DND-41 (cell line): ENCODE data around the gene ACTR6.

Experiments
- ATAC-seq: fragments of 200-7000 bp; cut with Tn5 transposase; 3 replicates; pipeline ENCODE4 v1.9.1; 2021; ENCODE audit warnings: low read depth; ENCODE audit not compliant: insufficient read depth
- DNase-seq: peaks from one replicate; pipeline ENCODE4 v3.0.0-alpha.2; 2020
- H2AFZ ChIP-seq: 2 replicates; pipeline ENCODE4 v1.6.0; 2012; ENCODE audit warnings: low read depth, low read length
- H3K27ac ChIP-seq: 2 replicates; pipeline ENCODE4 v1.5.1; 2012; ENCODE audit warnings: low read length, inconsistent platforms
- H3K27me3 ChIP-seq: fragments of 200-600 bp; sonication (generic); 2 replicates; pipeline ENCODE4 v1.6.0; 2012; ENCODE audit warnings: low read length, mild to moderate bottlenecking, inconsistent platforms; ENCODE audit not compliant: insufficient read depth, poor library complexity
- H3K36me3 ChIP-seq: 2 replicates; pipeline ENCODE4 v1.5.1; 2012; ENCODE audit warnings: low read length, inconsistent platforms; ENCODE audit not compliant: insufficient read depth
- H3K4me1 ChIP-seq: 2 replicates; pipeline ENCODE4 v1.5.1; 2012; ENCODE audit warnings: mild to moderate bottlenecking, low read length; ENCODE audit not compliant: insufficient read depth
- H3K4me2 ChIP-seq: 2 replicates; pipeline ENCODE4 v1.6.0; 2012; ENCODE audit warnings: mild to moderate bottlenecking, moderate library complexity, low read length, inconsistent platforms; ENCODE audit not compliant: insufficient read depth
- H3K4me3 ChIP-seq, 2 experiments: fragments of 200-600 bp in 1 of 2; shearing (Covaris generic) in 1 of 2; 2 replicates each; pipeline ENCODE4 v1.5.1; 2012 to 2016; ENCODE audit warnings: inconsistent platforms in 2 of 2, low read length in 2 of 2, mild to moderate bottlenecking in 2 of 2, low read depth in 1 of 2, moderate library complexity in 1 of 2
- H3K79me2 ChIP-seq: 2 replicates; pipeline ENCODE4 v1.6.0; 2012; ENCODE audit warnings: low read length, inconsistent platforms; ENCODE audit not compliant: insufficient read depth
- H3K9ac ChIP-seq: 2 replicates; pipeline ENCODE4 v1.6.0; 2012; ENCODE audit warnings: low read depth, mild to moderate bottlenecking, inconsistent platforms, low read length, moderate library complexity
- H3K9me3 ChIP-seq: 2 replicates; pipeline ENCODE4 v1.5.1; 2012; ENCODE audit warnings: low read length, moderate library complexity, mild to moderate bottlenecking, inconsistent platforms; ENCODE audit not compliant: insufficient read depth, severe bottlenecking
- H4K20me1 ChIP-seq: 2 replicates; pipeline ENCODE4 v1.6.0; 2012; ENCODE audit warnings: low read length; ENCODE audit not compliant: insufficient read depth
- EZH2 ChIP-seq: IDR thresholded peaks from 3 replicates; pipeline ENCODE4 v1.6.1; 2012; ENCODE audit warnings: borderline replicate concordance, low read depth, mild to moderate bottlenecking, moderate library complexity, low read length, inconsistent platforms; ENCODE audit not compliant: severe bottlenecking
- TF ChIP-seq, protein P1 (sequence below): IDR thresholded peaks from 2 replicates; pipeline ENCODE4 v1.5.1; 2012; ENCODE audit warnings: borderline replicate concordance, low read length, moderate library complexity, mild to moderate bottlenecking; ENCODE audit not compliant: poor library complexity, severe bottlenecking; ENCODE audit errors: extremely low read depth

Gene ACTR6

DNA sequence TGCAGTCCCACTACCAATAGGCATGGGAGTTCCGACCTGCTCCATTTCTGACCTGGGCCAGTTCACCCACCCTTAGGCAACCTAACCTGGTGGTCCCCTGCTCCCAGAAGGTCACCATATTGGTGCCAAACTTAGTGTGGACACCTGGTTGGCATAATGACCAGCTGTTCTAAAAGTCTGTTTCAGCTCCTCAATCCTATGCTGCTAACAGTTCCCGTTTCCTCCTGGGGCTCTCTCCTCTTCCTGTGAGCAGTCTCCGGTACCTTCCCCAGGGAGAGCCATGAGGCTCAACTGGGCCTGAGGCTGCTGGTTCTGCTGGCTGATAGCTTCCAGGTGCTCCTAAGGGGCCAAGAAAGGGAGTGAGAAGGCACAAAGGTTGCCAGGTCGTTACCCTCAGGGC lies 42.1 kb upstream of the ACTR6 start:
- TF ChIP-seq, protein P1, sequence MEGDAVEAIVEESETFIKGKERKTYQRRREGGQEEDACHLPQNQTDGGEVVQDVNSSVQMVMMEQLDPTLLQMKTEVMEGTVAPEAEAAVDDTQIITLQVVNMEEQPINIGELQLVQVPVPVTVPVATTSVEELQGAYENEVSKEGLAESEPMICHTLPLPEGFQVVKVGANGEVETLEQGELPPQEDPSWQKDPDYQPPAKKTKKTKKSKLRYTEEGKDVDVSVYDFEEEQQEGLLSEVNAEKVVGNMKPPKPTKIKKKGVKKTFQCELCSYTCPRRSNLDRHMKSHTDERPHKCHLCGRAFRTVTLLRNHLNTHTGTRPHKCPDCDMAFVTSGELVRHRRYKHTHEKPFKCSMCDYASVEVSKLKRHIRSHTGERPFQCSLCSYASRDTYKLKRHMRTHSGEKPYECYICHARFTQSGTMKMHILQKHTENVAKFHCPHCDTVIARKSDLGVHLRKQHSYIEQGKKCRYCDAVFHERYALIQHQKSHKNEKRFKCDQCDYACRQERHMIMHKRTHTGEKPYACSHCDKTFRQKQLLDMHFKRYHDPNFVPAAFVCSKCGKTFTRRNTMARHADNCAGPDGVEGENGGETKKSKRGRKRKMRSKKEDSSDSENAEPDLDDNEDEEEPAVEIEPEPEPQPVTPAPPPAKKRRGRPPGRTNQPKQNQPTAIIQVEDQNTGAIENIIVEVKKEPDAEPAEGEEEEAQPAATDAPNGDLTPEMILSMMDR, result no peak
- TF ChIP-seq EZH2, result no peak
- H3K27ac ChIP-seq, result no peak overlapping the region
- H3K9me3 ChIP-seq, result no peaks in the 10 kb centered on the region
- H2AFZ ChIP-seq, result no peak overlapping the region
- H3K4me2 ChIP-seq, result no peak overlapping the region
- no peak overlapping the region for H3K4me3 ChIP-seq
- no peaks in the 10 kb centered on the region for H3K79me2 ChIP-seq
- H3K36me3 ChIP-seq, result no peaks in the 10 kb centered on the region
- H3K4me1 ChIP-seq, result 0 out of 2 replicates have a peak, but pooled peaks cover 3% of the 10 kb centered on the region
- no peak overlapping the region for H3K9ac ChIP-seq
- DNase-seq (no peak), ATAC-seq (no peak)
- no peaks in the 10 kb centered on the region for H3K27me3 ChIP-seq
- no peaks in the 10 kb centered on the region for H4K20me1 ChIP-seq

DNA sequence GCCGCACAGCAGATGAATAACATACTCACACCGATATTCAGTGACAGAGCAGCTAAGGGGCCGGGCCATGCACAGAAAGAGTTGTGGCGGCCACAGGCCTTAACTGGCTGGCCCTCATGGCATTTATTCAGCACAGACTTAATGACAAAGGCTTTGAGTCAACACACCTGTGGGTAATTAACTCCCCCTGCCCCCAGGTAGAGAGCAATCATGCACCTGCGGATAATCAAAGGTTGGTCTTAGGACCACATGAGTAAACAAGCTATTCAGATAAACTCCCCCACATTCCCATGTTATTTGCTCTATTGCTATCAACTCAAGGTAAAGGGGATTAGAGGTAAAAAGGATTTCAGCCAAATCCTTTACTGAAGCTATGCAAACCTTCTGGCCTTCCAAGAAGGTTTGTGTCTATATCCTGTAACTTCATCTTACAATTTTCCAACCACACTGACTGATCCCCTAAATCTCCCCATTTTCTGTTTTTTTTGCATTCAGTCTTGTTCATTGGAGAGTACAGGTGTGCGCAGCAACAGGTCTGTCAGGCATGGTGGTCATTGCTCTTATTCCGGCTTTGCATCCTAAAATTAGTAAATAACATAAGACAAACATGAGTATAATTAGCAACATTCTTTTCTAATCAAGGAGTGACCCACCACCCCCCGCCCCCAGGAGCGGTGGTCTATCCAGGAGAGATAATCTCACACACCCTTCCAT lies 41.1 kb upstream of the ACTR6 start:
- Histone ChIP-seq H3K27ac (no peak overlapping the region), H3K9ac (no peak overlapping the region), H3K79me2 (no peaks in the 10 kb centered on the region), H3K9me3 (no peaks in the 10 kb centered on the region), H3K36me3 (no peaks in the 10 kb centered on the region), H4K20me1 (no peaks in the 10 kb centered on the region), H3K4me2 (no peak overlapping the region), H3K27me3 (no peaks in the 10 kb centered on the region), H3K4me1 (peaks cover 12% of the 10 kb centered on the region), H2AFZ (no peak overlapping the region), H3K4me3 (no peak overlapping the region)
- ATAC-seq (no peak), DNase-seq (no peak)
- TF ChIP-seq, protein P1, result no peak
- TF ChIP-seq EZH2, result no peak

DNA sequence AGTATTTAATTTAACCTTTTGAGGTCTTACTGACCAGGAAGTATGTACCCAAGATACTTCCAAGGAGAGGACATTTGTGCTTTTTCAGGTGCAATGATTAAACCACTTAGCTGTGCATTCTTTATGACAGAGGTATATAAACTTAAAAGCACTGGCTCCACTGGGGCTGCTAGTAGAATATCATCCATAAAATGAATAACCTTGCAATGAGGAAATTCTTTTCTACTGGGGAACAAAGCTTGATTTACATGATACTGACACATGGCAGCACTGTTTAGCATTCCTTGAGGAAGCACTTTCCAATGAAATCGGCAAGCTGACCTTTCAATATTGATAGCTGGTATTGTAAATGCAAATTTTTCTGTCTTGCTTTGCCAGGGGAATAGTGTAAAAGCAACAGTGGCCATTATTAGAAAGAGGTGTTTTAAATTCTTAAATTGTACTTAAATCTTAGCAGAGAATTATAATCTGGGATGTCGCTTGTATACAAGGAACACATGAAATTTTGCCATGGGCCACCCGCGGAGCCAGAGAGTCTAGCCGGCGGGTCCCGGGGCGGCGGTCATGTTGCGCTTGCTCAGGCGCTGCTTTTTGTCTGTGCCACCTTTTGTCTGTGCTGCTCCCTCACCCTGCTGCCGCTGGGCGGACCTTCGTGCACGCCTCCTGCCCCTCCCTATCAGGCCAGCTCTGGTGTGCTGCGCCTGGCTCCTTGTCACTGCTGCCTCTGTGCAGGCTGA lies 37.0 kb upstream of the ACTR6 start:
- Histone ChIP-seq H3K79me2 (no peaks in the 10 kb centered on the region), H3K27ac (no peak overlapping the region), H3K4me2 (peak overlapping the region; percentile 56), H3K9me3 (no peaks in the 10 kb centered on the region), H3K4me3 (peak overlapping the region in 1 of 2 experiments; percentile 27; a peak in 2 of 4 replicates), H3K9ac (peak overlapping the region; percentile 40), H3K27me3 (no peaks in the 10 kb centered on the region), H3K36me3 (peaks cover 12% of the 10 kb centered on the region), H4K20me1 (no peaks in the 10 kb centered on the region), H2AFZ (peak overlapping the region; percentile 55), H3K4me1 (peaks cover 13% of the 10 kb centered on the region)
- DNase-seq, result peak; percentile 81
- TF ChIP-seq EZH2, result no peak
- TF ChIP-seq, protein P1, result peak; percentile 18
- peak; percentile 100 for ATAC-seq
